IMR-90 (cell line): ENCODE results near the gene ADM2. TPM values are rescaled to one million over a fixed set of nuclear protein-coding genes. Genes with fewer than 3 reads are reported as not detected.

Experiments
- ATAC-seq: fragments of 200-7000 bp; cut with Tn5 transposase; 2 replicates; pipeline ENCODE4 v1.9.1; 2020; ENCODE audit warnings: low read depth, mild to moderate bottlenecking, moderate library complexity
- BruUV-seq: library from RNA; stranded (reverse); fragments of 400-500 nt; replicated peaks from 2 replicates; lab custom pipeline; 2021; lab: Mats Ljungman, UMichigan
- CTCF ChIA-PET: fragments of 300-600 bp; formaldehyde crosslinking; extraction: SDS; loops from one replicate; lab custom pipeline; 2021; ENCODE audit warnings: antibody characterized with exemption; lab: Yijun Ruan, JAX
- POLR2A ChIA-PET: fragments of 300-600 bp; sonication (Branson Sonifier 250); formaldehyde crosslinking; loops from one replicate; lab custom pipeline; 2022; ENCODE audit warnings: antibody characterized with exemption; ENCODE audit not compliant: unreplicated experiment; lab: Charles Lee
- DNase-seq: peaks from one replicate; pipeline ENCODE4 v3.0.0; 2013
- H2AFZ ChIP-seq: replicated peaks from 2 replicates; pipeline ENCODE3; 2013; ENCODE audit warnings: low read length, mild to moderate bottlenecking; ENCODE audit not compliant: poor library complexity
- H2AK5ac ChIP-seq: 2 replicates; pipeline ENCODE4 v1.6.1; 2013; ENCODE audit warnings: low read depth, low read length, inconsistent platforms
- H2AK9ac ChIP-seq: replicated peaks from 2 replicates; pipeline ENCODE3; 2013; ENCODE audit warnings: mild to moderate bottlenecking, low read depth, low read length, moderate library complexity; ENCODE audit not compliant: poor library complexity
- H2BK120ac ChIP-seq: 2 replicates; pipeline ENCODE4 v1.6.1; 2013; ENCODE audit warnings: low read depth, low read length, inconsistent platforms
- H2BK15ac ChIP-seq: 3 replicates; pipeline ENCODE4 v1.6.1; 2013; ENCODE audit warnings: low read depth, low read length, inconsistent platforms
- H2BK20ac ChIP-seq: 2 replicates; pipeline ENCODE4 v1.6.1; 2013; ENCODE audit warnings: low read depth, mild to moderate bottlenecking, inconsistent platforms, low read length, moderate library complexity
- H2BK5ac ChIP-seq: 2 replicates; pipeline ENCODE4 v1.6.1; 2013; ENCODE audit warnings: mild to moderate bottlenecking, low read depth, low read length, inconsistent platforms; ENCODE audit not compliant: poor library complexity, severe bottlenecking
- H3K14ac ChIP-seq: replicated peaks from 2 replicates; pipeline ENCODE4 v1.6.1; 2013; ENCODE audit warnings: low read depth, low read length, inconsistent platforms
- H3K18ac ChIP-seq: 2 replicates; pipeline ENCODE4 v1.6.1; 2013; ENCODE audit warnings: low read depth, low read length, control low read depth
- H3K23ac ChIP-seq: 2 replicates; pipeline ENCODE4 v1.6.1; 2013; ENCODE audit warnings: low read depth, low read length, inconsistent platforms
- H3K27ac ChIP-seq: 2 replicates; pipeline ENCODE4 v1.5.1; 2013; ENCODE audit warnings: mild to moderate bottlenecking, control low read depth, low read length; ENCODE audit not compliant: insufficient read depth
- H3K27me3 ChIP-seq: 2 replicates; pipeline ENCODE4 v1.6.1; 2013; ENCODE audit warnings: low read length; ENCODE audit not compliant: control insufficient read depth, insufficient read depth
- H3K36me3 ChIP-seq: 2 replicates; pipeline ENCODE4 v1.6.1; 2013; ENCODE audit warnings: low read length, mixed read lengths; ENCODE audit not compliant: control insufficient read depth, insufficient read depth
- H3K4ac ChIP-seq: 2 replicates; pipeline ENCODE4 v1.6.1; 2013; ENCODE audit warnings: low read depth, low read length, inconsistent platforms
- H3K4me1 ChIP-seq: 2 replicates; pipeline ENCODE4 v1.6.1; 2013; ENCODE audit warnings: low read length, mixed read lengths; ENCODE audit not compliant: control insufficient read depth, insufficient read depth
- H3K4me2 ChIP-seq: 2 replicates; pipeline ENCODE4 v1.6.1; 2013; ENCODE audit warnings: low read depth, mild to moderate bottlenecking, control low read depth, low read length, moderate library complexity
- H3K4me3 ChIP-seq: 2 replicates; pipeline ENCODE4 v1.5.1; 2013; ENCODE audit warnings: low read depth, mild to moderate bottlenecking, control low read depth, low read length, moderate library complexity; ENCODE audit not compliant: insufficient read depth
- H3K56ac ChIP-seq: 2 replicates; pipeline ENCODE4 v1.6.1; 2013; ENCODE audit warnings: low read length, inconsistent platforms; ENCODE audit not compliant: insufficient read depth; ENCODE audit errors: extremely low read depth
- H3K79me1 ChIP-seq, 2 experiments: 2 replicates each; pipeline ENCODE4 v1.6.1; 2013; ENCODE audit warnings: low read length in 2 of 2, inconsistent platforms in 1 of 2, low read depth in 1 of 2
- H3K9ac ChIP-seq: 2 replicates; pipeline ENCODE4 v1.6.1; 2013; ENCODE audit warnings: low read depth, low read length, control low read depth
- H3K9me1 ChIP-seq: 2 replicates; pipeline ENCODE4 v1.6.1; 2013; ENCODE audit warnings: low read length, inconsistent platforms; ENCODE audit not compliant: insufficient read depth
- H3K9me3 ChIP-seq: 2 replicates; pipeline ENCODE4 v1.6.1; 2013; ENCODE audit warnings: low read length; ENCODE audit not compliant: control insufficient read depth, insufficient read depth
- H4K20me1 ChIP-seq: 2 replicates; pipeline ENCODE4 v1.6.1; 2013; ENCODE audit warnings: low read length, inconsistent platforms; ENCODE audit not compliant: insufficient read depth
- H4K5ac ChIP-seq: 2 replicates; pipeline ENCODE4 v1.6.1; 2013; ENCODE audit warnings: mild to moderate bottlenecking, low read depth, low read length, control low read depth
- H4K8ac ChIP-seq, 2 experiments: 2 replicates each; pipeline ENCODE4 v1.6.1; 2013; ENCODE audit warnings: low read depth in 2 of 2, low read length in 2 of 2, control low read depth in 1 of 2, inconsistent platforms in 1 of 2
- H4K91ac ChIP-seq: 2 replicates; pipeline ENCODE4 v1.6.1; 2013; ENCODE audit warnings: low read depth, low read length, inconsistent platforms; ENCODE audit not compliant: insufficient read depth
- ELK1 ChIP-seq: fragments of 150-350 bp; IDR thresholded peaks from 2 replicates; pipeline ENCODE4 v1.6.1; 2016; ENCODE audit warnings: low read depth, mild to moderate bottlenecking, low read length, moderate library complexity, borderline replicate concordance
- MAZ ChIP-seq: IDR thresholded peaks from 2 replicates; pipeline ENCODE4 v1.6.1; 2012; ENCODE audit warnings: low read depth, mild to moderate bottlenecking, low read length, improper control_type of control experiment, moderate library complexity, borderline replicate concordance
- NFE2L2 ChIP-seq: fragments of 150-350 bp; IDR thresholded peaks from 2 replicates; pipeline ENCODE4 v1.6.1; 2016; ENCODE audit warnings: low read depth, mild to moderate bottlenecking, low read length
- POLR2A ChIP-seq: IDR thresholded peaks from 2 replicates; pipeline ENCODE4 v1.6.1; 2012; ENCODE audit warnings: mild to moderate bottlenecking, low read depth, low read length
- RCOR1 ChIP-seq: IDR thresholded peaks from 2 replicates; pipeline ENCODE4 v1.6.1; 2012; ENCODE audit warnings: mild to moderate bottlenecking, low read length, improper control_type of control experiment; ENCODE audit not compliant: insufficient replicate concordance
- RFX5 ChIP-seq: IDR thresholded peaks from 2 replicates; pipeline ENCODE4 v1.8.0; 2012; ENCODE audit warnings: low read depth, mild to moderate bottlenecking, low read length, moderate library complexity
- USF2 ChIP-seq: fragments of 150-350 bp; IDR thresholded peaks from 2 replicates; pipeline ENCODE4 v1.6.1; 2017; ENCODE audit warnings: mild to moderate bottlenecking, antibody characterized with exemption, low read length, low read depth
- WGBS, 2 experiments: methylation state at CpG; one replicate each; pipeline versions ENCODE4 v1.1.5 to v1.1.7; 2013; ENCODE audit warnings: missing lambda C conversion rate in 2 of 2; ENCODE audit not compliant: insufficient read length in 1 of 2; ENCODE audit errors: extremely low coverage in 2 of 2; 5-methylcytosine and 5-hydroxymethylcytosine counted together
- dilution Hi-C: fragments of 300-500 bp; cut with HindIII; formaldehyde crosslinking; loops from one replicate; pipeline ENCODE4 v1.14.3; 2018; ENCODE audit warnings: low sequenced_read_pairs; ENCODE audit not compliant: unreplicated experiment
- in situ Hi-C: fragments of 300-500 bp; cut with MboI; formaldehyde crosslinking; loops from 3 replicates; pipeline ENCODE4 v1.14.3; 2019; ENCODE audit warnings: low sequenced_read_pairs, inconsistent platforms, mixed read lengths
- intact Hi-C: fragments of 100-400 bp; cut with micrococcal nuclease; formaldehyde crosslinking; loops from 2 replicates; pipeline ENCODE4 v1.10.0; 2022
- polyA plus RNA-seq, 3 experiments: library from polyadenylated mRNA; depleted of rRNA; stranded (reverse); fragments of >200 nt; gene quantifications; 2 replicates each; pipeline ENCODE4 v1.2.3, GENCODE V29; 2012; ENCODE audit warnings: low replicate concordance in 1 of 3
- total RNA-seq: library from RNA; depleted of rRNA; stranded (reverse); fragments of >200 nt; gene quantifications from 2 replicates; pipeline ENCODE4 v1.2.3, GENCODE V29; 2012

Gene ADM2
- total and polyA plus RNA-seq, 2 of the 4 experiments (the other 2 are of a cell fraction), result 0.18 to 2.3 TPM

- WGBS, 2 experiments, result 91% methylated on average over 20 of the region's 24 CpGs; no CpG with 5 or more reads in 1 of the 2 experiments
- Histone ChIP-seq H4K5ac (no peak overlapping the region), H3K14ac (no peak overlapping the region), H4K8ac (no peak overlapping the region), H3K18ac (no peak overlapping the region), H4K91ac (no peak overlapping the region), H2AK5ac (no peak overlapping the region), H2AFZ (no peak overlapping the region), H3K27ac (no peak overlapping the region), H2BK20ac (no peak overlapping the region), H3K4me3 (no peak overlapping the region), H3K9me3 (no peaks in the 10 kb centered on the region), H3K79me1 (peaks cover 12 to 29% of the 10 kb centered on the region in 2 experiments; a peak in 3 of 4 replicates), H3K36me3 (peaks cover 81% of the 10 kb centered on the region), H2BK15ac (no peak overlapping the region), H3K56ac (no peak overlapping the region), H3K9ac (no peak overlapping the region), H3K4me2 (no peak overlapping the region), H4K20me1 (peaks cover 27% of the 10 kb centered on the region), H3K9me1 (no peaks in the 10 kb centered on the region), H2BK120ac (no peak overlapping the region), H2AK9ac (no peak overlapping the region), H3K4me1 (no peaks in the 10 kb centered on the region), H3K23ac (no peak overlapping the region), H2BK5ac (no peak overlapping the region), H3K4ac (no peak overlapping the region), H3K27me3 (no peaks in the 10 kb centered on the region)
- dilution Hi-C loops (no loop called here), in situ Hi-C loops (no loop called here), intact Hi-C loops (no loop called here)
- ATAC-seq (no peak), DNase-seq (no peak)
- POLR2A ChIA-PET, result no interaction called here
- BruUV-seq, result TSS peak; percentile 39
- no peak for TF ChIP-seq RFX5
- no peak for TF ChIP-seq USF2
- no peak for TF ChIP-seq RCOR1
- TF ChIP-seq POLR2A, result no peak
- no peak for TF ChIP-seq MAZ
- TF ChIP-seq ELK1, result no peak
- no peak for TF ChIP-seq NFE2L2
- CTCF ChIA-PET, result no interaction called here
These were observed 16.9 kb upstream of the ADM2 start for GRCh38 chr22:50464451-50464850.
